NCI-H82 treated with DMSO at 0.1 percent for 48 hours (cell line): Measurements from ENCODE around the gene CYB561D2.

Experiments
- DNase-seq: peaks from one replicate; lab custom pipeline; 2025; ENCODE audit not compliant: unreplicated experiment; lab: John Stamatoyannopoulos, UW

CYB561D2 gene

DNA sequence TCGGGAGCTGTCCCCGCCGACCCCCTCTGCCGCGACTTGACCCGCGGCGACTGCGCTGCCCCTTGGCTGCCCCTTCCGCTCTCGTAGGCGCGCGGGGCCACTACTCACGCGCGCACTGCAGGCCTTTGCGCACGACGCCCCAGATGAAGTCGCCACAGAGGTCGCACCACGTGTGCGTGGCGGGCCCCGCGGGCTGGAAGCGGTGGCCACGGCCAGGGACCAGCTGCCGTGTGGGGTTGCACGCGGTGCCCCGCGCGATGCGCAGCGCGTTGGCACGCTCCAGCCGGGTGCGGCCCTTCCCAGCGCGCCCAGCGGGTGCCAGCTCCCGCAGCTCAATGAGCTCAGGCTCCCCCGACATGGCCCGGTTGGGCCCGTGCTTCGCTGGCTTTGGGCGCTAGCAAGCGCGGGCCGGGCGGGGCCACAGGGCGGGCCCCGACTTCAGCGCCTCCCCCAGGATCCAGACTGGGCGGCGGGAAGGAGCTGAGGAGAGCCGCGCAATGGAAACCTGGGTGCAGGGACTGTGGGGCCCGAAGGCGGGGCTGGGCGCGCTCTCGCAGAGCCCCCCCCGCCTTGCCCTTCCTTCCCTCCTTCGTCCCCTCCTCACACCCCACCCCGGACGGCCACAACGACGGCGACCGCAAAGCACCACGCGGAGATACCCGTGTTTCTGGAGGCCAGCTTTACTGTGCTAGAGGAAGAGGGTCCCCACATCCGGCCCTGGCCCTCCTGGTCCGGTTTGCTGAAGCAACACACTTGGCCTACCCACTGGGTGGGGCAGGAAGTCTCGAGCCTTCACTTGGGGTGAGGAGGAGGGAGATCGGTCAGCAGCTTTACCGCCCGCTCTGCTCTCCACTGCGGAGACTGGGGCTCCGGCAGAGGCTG, 10.0 kb upstream of the CYB561D2 start, which contains the start of gene RASSF1:
TSS of gene RASSF1 (minus strand) at position 389 of the 882 bp plus-strand sequence. CDS start at position 358, 31 bp downstream.
- DNase-seq: no peak

- no peak for DNase-seq
These were observed 9.1 kb upstream of the CYB561D2 start for GRCh38 chr3:50341537-50341936.

DNA sequence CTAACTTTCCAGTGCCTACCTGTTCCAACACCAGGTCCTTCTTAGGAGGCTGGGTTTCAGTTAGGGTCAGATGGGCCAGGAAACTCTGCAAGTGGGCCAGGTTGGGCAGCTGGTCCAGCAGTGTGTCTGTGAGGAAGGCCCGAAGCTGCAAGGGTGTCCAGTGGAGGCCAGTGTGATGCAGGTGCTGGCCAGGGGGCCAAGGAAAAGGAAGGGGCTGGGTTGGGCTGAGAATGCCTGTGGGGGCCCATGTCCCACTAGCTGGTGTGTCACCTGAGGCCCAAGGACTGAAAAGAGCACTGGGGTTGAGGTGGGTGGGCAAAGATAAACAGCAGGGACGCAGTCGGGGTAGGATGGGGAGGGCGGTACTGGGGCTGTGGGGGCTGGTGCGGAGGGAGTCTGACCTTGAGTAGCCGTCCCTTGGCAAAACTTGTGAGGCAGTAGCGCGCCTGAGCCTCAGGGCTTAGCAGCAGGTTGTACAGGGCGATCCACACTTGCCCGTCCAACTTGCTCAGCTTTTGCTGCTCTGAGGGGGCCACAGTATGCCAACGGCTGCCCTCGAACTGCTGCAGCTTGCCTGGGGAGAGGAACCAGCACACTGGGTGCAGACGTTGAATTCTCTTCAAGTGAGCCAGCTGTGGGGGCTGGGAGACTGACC, 8.5 kb upstream of the CYB561D2 start:
- no peak for DNase-seq

GRCh38 chr3:50342813-50343633, 7.6 kb upstream of the CYB561D2 start:
- no peak for DNase-seq

GRCh38 chr3:50345008-50345407, 5.7 kb upstream of the CYB561D2 start:
- no peak for DNase-seq

DNA sequence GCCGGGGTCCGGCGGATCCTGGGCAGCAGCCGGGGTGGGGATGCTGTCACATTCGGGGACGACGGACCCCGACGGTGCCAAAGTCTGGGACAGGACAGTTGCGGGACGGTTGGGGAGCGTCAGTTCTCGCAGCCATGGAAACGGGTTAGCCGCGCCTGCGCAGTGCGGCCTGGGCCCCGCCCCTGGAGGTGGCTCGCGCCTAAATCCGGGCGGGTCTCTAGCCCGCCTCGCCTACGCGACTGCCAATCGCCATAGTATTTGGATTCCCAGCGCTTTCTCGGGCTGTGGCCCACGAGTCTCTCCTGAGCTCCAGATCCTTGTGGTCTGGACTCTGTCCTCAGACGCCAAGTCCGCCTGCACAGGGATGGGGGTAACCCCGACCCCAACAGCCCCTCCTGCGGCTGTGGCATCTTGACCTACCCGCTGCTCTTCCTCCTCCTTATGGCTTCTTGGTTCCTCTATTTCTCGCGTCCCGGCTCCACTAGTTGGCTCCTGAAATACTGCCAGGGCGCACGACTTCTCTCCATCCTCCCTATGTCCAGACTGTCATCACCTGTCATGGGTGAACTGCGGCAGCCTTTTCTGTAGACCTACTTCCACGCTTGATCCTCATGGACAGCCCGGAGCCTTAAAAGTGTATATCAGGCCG, 5.0 kb upstream of the CYB561D2 start, which contains the start of gene ZMYND10:
TSS of gene ZMYND10 (minus strand) at position 147 of the 649 bp plus-strand sequence. CDS start 153 bp downstream, outside the sequence.
- peak; percentile 11 for DNase-seq

GRCh38 chr3:50347187-50347813, 3.4 kb upstream of the CYB561D2 start:
- no peak for DNase-seq

DNA sequence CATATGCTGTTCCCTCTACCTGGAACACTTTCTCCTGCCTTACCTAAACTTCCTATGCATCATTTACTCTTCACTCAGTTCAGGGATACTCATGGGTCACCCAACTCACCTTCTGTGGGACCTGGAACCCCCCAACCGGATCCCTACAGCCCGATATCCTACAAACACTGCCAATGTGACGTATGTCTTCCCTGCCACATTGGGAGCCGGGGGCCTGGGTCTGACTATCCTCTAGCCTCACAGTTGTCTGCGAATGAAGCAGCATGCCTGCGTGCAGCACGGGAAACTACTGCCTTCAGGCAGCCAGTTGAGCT, 492 bp upstream of the CYB561D2 start:
- DNase-seq: no peak

GRCh38 chr3:50351323-50351697, 648 bp downstream of the CYB561D2 start:
- DNase-seq: no peak

DNA sequence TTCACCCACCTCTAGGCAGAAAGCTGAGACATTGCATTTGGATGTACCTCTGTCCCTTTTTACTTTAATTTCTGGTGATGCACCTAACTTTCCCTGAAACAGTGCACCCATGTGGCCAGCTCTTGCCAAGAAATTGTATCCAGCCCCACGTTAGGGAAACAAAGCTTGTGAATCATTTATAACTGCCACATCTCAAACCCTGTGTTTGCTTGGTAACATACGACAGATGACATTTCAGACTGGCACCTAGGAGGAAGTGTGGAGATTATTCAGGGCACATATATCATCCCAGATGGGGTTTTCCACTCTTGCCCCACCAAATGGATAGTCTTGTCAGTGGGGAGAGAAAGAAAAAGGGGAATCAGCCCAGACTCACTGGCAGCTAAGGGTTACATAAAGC, 2.1 kb downstream of the CYB561D2 start:
- no peak for DNase-seq

- no peak for DNase-seq
These were observed 2.8 kb downstream of the CYB561D2 start for GRCh38 chr3:50353245-50354004.

DNA sequence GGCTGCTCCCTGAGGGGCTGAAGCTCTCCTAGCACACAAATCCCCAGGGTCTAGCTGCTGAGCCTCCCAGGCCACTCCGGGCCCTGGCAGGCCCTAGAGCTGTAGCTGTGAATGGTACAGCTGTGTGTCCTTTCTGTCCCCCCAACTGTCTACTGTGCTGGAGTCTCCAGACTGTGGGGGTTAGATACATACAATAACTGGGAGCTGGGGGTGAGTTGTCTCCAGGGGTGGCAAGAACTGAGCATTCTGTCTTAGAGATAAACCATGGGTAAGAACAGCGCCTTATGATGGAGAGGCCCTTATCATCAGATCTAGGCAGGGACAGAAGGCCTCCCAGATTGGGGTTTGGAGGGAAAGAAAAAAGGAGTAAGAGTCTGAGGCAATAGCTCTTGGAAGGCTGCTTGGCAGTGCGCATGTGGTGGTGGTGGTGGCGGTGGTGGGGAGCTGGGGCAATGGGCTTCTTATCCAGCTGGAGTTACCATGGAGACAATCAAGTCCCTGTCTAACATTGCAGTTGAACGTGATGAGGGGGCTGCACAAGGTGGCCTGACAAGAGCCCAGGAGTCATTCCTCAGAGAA, 3.6 kb downstream of the CYB561D2 start:
- DNase-seq: no peak

- no peak for DNase-seq
These were observed 4.2 kb downstream of the CYB561D2 start for GRCh38 chr3:50354850-50355249.

DNA sequence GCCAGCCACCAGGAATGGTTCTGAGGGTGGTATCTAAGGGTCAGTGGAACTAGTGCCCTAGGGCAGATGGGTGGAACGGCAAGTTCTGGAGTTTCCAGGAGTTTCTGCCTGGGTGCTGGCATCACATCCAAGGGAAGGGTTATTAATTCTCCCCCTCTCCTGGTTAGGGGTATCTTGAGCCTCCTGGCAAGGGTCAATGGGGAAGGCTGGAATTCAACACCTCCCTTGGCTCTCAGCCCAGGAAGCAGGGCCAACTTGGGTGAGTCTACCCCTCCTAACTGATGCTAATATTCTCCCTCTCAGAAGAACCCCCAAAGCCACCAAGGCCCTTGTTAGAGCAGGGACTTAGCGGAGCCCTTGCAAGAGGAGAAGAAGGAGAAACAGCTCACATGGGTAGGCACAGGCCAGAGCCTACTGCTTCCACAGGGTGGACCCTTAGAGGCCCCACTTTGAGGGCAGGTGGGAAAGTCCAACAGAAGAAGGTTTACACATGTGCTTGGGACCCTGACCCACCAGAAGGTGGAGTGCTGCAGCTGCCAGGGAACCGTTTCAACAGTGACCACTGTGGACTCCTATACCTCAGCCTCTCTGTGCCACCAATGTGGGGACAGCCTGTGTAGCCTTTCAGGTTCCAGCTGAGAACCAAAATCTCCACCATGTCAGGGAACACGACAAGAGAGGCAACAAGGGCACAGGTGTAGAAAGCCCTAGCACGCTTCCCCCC, 5.3 kb downstream of the CYB561D2 start:
- no peak for DNase-seq

- DNase-seq: no peak
These were observed 5.9 kb downstream of the CYB561D2 start for GRCh38 chr3:50356553-50356952.

DNA sequence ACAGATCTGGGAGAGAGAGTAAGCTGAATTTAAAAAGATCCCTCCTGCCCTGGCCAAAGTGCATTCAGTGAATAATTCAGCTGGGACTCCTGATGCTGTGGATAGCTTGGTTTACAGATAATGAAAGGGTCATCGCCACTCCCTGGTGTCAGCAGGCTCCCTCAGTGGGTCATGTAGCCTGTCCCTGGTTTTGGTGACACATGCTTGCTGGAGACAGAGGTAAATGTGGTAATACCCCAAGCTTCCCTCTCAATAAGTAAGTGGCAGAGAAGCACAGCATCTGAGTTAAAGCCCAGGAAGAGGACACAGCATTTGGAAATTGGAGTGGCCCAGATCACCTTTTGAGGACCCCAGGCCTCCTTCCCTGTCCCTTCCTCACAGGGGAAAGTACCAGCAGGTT, 6.8 kb downstream of the CYB561D2 start:
- no peak for DNase-seq

DNA sequence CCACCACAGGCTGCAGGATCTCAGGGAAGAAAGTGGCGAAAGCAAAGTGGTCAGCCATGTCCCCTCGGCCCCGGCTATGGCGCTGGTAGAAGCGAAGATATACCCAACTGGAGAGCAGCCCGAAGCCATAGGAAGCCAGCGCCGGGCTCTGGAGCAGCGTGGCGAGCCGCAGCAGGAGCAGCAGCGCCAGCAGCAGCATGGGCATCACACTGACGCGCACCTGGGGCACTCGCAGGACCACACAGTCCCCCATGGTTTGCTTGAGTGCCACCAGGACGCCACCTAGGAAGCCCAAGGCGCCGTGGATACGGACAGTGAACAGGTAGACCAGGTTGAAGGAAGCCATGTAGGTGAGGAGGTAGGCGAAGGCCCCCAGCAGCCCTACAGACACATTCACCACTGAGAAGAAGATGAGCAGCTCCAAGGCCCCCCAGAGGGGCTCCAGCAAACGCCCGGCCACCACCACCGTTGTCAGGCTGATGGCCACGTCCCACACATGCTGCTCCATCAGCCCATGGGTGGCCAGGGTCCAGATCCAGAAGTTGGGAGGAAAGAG, 7.8 kb downstream of the CYB561D2 start:
- DNase-seq: no peak

DNA sequence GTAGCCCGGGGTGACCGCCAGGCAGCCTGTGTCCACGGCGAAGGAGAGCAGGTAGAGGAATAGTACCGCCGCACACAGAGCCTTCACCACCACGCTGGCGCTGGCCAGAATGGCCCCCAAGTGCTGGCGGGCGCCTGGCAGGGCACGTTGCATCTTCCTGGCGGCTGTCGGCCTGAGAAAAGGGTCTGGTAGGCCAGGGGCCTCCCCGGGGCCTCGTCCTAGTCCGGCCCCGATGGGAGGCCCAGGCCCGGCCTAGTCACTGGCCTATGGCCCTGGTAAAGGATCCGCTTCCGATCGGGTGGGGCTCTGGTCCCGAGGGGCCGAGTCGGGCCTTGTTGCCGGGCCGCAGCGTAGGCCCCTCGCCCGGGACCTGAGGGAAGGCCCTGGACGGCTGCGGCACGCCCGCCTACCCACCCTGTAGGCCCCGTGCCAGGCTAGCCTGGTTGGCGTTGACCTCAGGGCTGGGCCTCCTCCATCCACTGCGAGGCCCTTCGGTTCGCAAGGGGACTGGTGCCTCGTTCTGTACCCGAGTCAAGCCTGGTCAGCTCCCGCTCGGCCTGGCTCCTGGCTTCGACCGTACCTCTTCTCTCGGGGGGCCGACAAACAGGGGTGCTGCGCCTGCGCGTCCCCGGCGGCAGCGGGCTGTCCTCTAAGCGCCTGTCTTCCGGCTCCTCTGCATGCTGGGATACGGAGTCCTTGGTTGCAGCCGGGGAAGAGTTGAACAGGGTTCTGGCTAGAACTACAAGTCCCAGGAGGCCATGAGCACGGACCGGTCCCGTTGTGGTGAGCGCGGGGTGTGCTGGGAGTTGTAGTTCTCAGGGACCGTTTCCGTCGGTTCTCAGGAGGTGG, 8.5 kb downstream of the CYB561D2 start, which contains the start of gene TMEM115:
TSS of gene TMEM115 (minus strand) at position 611 of the 849 bp plus-strand sequence. CDS start at position 153, 458 bp downstream.
- peak; percentile 92 for DNase-seq
